ENCODE results near the gene ICAM2. TPM values are rescaled to one million over a fixed set of nuclear protein-coding genes. Genes with fewer than 3 reads are reported as not detected.
A peak's percentile ranks its signal among the peaks of the same experiment; 100 is the strongest.

The ICAM2 gene
- total and polyA plus RNA-seq, 4 donors = 9.6 to 17.5 (median 12.4) TPM

DNA sequence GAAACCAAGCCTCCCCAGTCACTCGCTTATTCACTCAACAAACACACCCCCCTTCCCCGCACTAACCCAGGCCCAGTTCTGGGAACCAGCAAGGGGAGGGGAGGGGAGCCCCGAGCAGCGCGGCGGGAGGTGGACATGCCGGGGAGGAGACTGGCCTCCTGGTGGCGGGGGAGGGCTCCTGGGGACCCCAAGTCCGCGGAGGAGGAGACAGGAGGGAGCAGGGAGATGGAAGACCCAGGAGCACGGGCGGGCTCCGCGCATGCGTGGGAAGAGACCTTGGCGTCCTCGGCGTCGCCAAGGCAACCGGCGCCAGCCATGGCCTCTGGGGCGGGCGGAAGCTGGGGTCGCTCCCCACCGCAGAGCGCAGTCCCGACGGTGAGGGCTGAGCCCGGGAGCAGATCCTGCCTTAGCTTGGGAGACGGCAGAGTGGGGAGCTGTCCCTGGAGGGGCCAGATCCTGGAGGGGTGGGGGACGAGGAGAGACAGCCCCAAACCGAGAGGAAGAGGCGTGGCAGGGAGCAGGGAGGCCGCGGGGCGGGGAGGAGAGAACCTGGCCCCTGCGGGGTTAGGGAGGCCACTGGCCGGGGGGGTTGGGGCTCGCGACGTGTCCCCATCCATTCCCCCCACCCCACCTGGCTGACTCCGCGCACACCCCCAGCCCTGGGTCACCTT, 22.2 kb downstream of the ICAM2 start, which contains the start of gene PRR29:
Gene PRR29, plus strand, starts transcription at position 302 of the 671 bp plus-strand sequence. Its CDS starts 14 bp downstream, at position 316.
- Histone ChIP-seq H3K9ac (ENCODE audit: low read depth in 1 of 2, low read length in 2 of 2) (no peak within 1 kb of the TSS), H3K4me1 (ENCODE audit: control insufficient read depth in 4 of 4, insufficient read depth in 4 of 4, low read length in 3 of 4) (peaks cover 0 to 10% (median 4%) of the 10 kb centered on the region in 4 donors)
- WGBS = 3% methylated on average over 43 of the region's 43 CpGs

DNA sequence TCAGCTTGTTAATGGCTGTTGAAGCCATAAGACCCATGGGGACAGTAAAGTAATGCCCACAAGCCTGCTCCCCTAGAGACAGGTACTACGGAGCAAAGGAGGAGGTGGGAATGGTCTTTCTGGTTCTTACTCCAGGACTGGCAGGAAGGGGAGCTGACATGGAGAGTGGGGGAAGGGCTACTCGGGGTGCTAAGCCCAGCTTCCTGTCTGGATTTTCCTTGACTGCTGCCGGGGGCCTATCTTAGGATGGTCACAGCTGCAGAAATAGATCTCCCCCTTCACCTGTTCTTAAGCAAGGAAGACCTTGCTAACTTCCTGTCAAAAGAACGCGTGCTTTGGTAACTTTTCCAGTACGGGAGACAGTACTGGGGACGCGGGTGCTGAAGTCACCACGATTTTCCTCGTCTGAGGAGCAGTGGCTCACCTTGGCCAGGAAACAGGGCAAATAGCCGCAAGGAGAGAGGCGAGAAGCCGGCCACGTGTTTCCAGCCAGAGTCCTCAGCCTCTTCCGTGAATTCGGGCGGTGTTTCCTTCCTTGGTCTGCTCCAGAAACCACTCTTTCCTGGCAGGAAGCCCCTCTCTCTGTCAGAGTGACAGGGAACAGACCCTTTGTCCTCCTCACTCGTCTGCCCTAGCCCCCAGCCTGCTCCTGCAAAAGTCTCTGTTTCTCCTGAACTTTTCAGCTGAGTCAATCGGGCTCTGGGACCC, 22.9 kb downstream of the ICAM2 start:
- Histone ChIP-seq H3K27me3 (ENCODE audit: control insufficient read depth in 4 of 4, insufficient read depth in 4 of 4, low read length in 3 of 4) (peaks cover 0 to 2% (median 0%) of the 10 kb centered on the region in 4 donors), H3K36me3 (ENCODE audit: control insufficient read depth in 4 of 4, insufficient read depth in 3 of 4, low read depth in 1 of 4, low read length in 3 of 4) (no peaks in the 10 kb centered on the region), H3K9ac (ENCODE audit: low read depth in 1 of 2, low read length in 2 of 2) (no peak overlapping the region), H3K9me3 (ENCODE audit: control insufficient read depth in 4 of 4, low read length in 3 of 4) (no peaks in the 10 kb centered on the region), H3K4me3 (ENCODE audit: low read depth in 1 of 3, low read length in 3 of 3) (peak overlapping the region in 1 of 3 donors; percentile 42), H3K27ac (ENCODE audit: low read depth in 1 of 2, low read length in 2 of 2) (no peak overlapping the region), H3K4me1 (ENCODE audit: control insufficient read depth in 4 of 4, insufficient read depth in 4 of 4, low read length in 3 of 4) (peaks cover 0 to 10% (median 4%) of the 10 kb centered on the region in 4 donors)
- 24% methylated on average over 19 of the region's 19 CpGs for WGBS
- no peak for DNase-seq (ENCODE audit: low spot score)
- TF ChIP-seq, protein P1, sequence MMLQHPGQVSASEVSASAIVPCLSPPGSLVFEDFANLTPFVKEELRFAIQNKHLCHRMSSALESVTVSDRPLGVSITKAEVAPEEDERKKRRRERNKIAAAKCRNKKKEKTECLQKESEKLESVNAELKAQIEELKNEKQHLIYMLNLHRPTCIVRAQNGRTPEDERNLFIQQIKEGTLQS (IDR thresholded peaks at IDR 0.05) = no peak
- TF ChIP-seq FOXA1 (IDR thresholded peaks at IDR 0.05) (no peak), HNF4A (conservative IDR thresholded peaks at IDR 0.05) (no peak), JUND (IDR thresholded peaks at IDR 0.05) (no peak), TAF1 (conservative IDR thresholded peaks at IDR 0.05) (no peak), NR2F2 (IDR thresholded peaks at IDR 0.05) (no peak), EGR1 (IDR thresholded peaks at IDR 0.05; ENCODE audit: low read depth in 2 of 2) (no peak), RXRA (IDR thresholded peaks at IDR 0.05) (no peak)
- TF ChIP-seq, protein P2, sequence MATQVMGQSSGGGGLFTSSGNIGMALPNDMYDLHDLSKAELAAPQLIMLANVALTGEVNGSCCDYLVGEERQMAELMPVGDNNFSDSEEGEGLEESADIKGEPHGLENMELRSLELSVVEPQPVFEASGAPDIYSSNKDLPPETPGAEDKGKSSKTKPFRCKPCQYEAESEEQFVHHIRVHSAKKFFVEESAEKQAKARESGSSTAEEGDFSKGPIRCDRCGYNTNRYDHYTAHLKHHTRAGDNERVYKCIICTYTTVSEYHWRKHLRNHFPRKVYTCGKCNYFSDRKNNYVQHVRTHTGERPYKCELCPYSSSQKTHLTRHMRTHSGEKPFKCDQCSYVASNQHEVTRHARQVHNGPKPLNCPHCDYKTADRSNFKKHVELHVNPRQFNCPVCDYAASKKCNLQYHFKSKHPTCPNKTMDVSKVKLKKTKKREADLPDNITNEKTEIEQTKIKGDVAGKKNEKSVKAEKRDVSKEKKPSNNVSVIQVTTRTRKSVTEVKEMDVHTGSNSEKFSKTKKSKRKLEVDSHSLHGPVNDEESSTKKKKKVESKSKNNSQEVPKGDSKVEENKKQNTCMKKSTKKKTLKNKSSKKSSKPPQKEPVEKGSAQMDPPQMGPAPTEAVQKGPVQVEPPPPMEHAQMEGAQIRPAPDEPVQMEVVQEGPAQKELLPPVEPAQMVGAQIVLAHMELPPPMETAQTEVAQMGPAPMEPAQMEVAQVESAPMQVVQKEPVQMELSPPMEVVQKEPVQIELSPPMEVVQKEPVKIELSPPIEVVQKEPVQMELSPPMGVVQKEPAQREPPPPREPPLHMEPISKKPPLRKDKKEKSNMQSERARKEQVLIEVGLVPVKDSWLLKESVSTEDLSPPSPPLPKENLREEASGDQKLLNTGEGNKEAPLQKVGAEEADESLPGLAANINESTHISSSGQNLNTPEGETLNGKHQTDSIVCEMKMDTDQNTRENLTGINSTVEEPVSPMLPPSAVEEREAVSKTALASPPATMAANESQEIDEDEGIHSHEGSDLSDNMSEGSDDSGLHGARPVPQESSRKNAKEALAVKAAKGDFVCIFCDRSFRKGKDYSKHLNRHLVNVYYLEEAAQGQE (IDR thresholded peaks at IDR 0.05) = no peak
- TF ChIP-seq, protein P3, sequence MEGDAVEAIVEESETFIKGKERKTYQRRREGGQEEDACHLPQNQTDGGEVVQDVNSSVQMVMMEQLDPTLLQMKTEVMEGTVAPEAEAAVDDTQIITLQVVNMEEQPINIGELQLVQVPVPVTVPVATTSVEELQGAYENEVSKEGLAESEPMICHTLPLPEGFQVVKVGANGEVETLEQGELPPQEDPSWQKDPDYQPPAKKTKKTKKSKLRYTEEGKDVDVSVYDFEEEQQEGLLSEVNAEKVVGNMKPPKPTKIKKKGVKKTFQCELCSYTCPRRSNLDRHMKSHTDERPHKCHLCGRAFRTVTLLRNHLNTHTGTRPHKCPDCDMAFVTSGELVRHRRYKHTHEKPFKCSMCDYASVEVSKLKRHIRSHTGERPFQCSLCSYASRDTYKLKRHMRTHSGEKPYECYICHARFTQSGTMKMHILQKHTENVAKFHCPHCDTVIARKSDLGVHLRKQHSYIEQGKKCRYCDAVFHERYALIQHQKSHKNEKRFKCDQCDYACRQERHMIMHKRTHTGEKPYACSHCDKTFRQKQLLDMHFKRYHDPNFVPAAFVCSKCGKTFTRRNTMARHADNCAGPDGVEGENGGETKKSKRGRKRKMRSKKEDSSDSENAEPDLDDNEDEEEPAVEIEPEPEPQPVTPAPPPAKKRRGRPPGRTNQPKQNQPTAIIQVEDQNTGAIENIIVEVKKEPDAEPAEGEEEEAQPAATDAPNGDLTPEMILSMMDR (IDR thresholded peaks at IDR 0.05; ENCODE audit: low read depth, low read length, missing input control) = no peak
- TF ChIP-seq, protein P4, sequence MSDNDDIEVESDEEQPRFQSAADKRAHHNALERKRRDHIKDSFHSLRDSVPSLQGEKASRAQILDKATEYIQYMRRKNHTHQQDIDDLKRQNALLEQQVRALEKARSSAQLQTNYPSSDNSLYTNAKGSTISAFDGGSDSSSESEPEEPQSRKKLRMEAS (IDR thresholded peaks at IDR 0.05) = no peak
- TF ChIP-seq, protein P5, sequence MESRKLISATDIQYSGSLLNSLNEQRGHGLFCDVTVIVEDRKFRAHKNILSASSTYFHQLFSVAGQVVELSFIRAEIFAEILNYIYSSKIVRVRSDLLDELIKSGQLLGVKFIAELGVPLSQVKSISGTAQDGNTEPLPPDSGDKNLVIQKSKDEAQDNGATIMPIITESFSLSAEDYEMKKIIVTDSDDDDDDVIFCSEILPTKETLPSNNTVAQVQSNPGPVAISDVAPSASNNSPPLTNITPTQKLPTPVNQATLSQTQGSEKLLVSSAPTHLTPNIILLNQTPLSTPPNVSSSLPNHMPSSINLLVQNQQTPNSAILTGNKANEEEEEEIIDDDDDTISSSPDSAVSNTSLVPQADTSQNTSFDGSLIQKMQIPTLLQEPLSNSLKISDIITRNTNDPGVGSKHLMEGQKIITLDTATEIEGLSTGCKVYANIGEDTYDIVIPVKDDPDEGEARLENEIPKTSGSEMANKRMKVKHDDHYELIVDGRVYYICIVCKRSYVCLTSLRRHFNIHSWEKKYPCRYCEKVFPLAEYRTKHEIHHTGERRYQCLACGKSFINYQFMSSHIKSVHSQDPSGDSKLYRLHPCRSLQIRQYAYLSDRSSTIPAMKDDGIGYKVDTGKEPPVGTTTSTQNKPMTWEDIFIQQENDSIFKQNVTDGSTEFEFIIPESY (IDR thresholded peaks at IDR 0.05) = no peak

More for the DNA sequence above, 22.2 kb downstream of the ICAM2 start, which contains the start of gene PRR29:
- no peak within 1 kb of the TSS for H3K27ac ChIP-seq (ENCODE audit: low read depth in 1 of 2, low read length in 2 of 2)
- no peak for TF ChIP-seq NR2F2 (IDR thresholded peaks at IDR 0.05)
- TF ChIP-seq TAF1 (conservative IDR thresholded peaks at IDR 0.05) = no peak
- no peak for TF ChIP-seq FOXA1 (IDR thresholded peaks at IDR 0.05)
- no peak for TF ChIP-seq HNF4G (IDR thresholded peaks at IDR 0.05)
- TF ChIP-seq, protein P2 (IDR thresholded peaks at IDR 0.05) = no peak
- TF ChIP-seq RAD21 (IDR thresholded peaks at IDR 0.05) = no peak
- TF ChIP-seq HNF4A (conservative IDR thresholded peaks at IDR 0.05) = no peak
- no peak for TF ChIP-seq JUND (IDR thresholded peaks at IDR 0.05)
- TF ChIP-seq, protein P4 (IDR thresholded peaks at IDR 0.05) = no peak
- TF ChIP-seq GABPA (IDR thresholded peaks at IDR 0.05 in 1 of 2, conservative IDR thresholded peaks at IDR 0.05 in 1 of 2) = no peak
- no peak for TF ChIP-seq YY1 (IDR thresholded peaks at IDR 0.05)
- H3K27me3 ChIP-seq (ENCODE audit: control insufficient read depth in 4 of 4, insufficient read depth in 4 of 4, low read length in 3 of 4) = peaks cover 0 to 2% (median 0%) of the 10 kb centered on the region in 4 donors
- H3K36me3 ChIP-seq (ENCODE audit: control insufficient read depth in 4 of 4, insufficient read depth in 3 of 4, low read depth in 1 of 4, low read length in 3 of 4) = no peaks in the 10 kb centered on the region
- no peaks in the 10 kb centered on the region for H3K9me3 ChIP-seq (ENCODE audit: control insufficient read depth in 4 of 4, low read length in 3 of 4)
- H3K4me3 ChIP-seq (ENCODE audit: low read depth in 1 of 3, low read length in 3 of 3) = peak within 1 kb of the TSS; percentile 33 to 42 (median 39)
- peak; percentile 64 for DNase-seq (ENCODE audit: low spot score)

Measured in liver (tissue), 9 donors.